Thyroid gland (tissue), 4 donors: ENCODE data around the gene LDAH.

Source experiments
- CTCF ChIP-seq, 6 experiments: fragments of 200-600 bp in 3 of 6; fragments of 450-650 bp in 3 of 6; sonication (generic) in 3 of 6; IDR thresholded peaks; one replicate each; pipeline ENCODE4 v1.5.1; 2016 to 2019; ENCODE audit warnings: antibody characterized with exemption in 6 of 6, mild to moderate bottlenecking in 2 of 6, inconsistent platforms in 1 of 6, moderate library complexity in 1 of 6
- POLR2A ChIP-seq, 2 donors: fragments of 450-650 bp; IDR thresholded peaks; one replicate each; pipeline ENCODE4 v1.6.1; 2017; ENCODE audit warnings: antibody characterized with exemption in 2 of 2, mild to moderate bottlenecking in 2 of 2, moderate library complexity in 1 of 2

DNA sequence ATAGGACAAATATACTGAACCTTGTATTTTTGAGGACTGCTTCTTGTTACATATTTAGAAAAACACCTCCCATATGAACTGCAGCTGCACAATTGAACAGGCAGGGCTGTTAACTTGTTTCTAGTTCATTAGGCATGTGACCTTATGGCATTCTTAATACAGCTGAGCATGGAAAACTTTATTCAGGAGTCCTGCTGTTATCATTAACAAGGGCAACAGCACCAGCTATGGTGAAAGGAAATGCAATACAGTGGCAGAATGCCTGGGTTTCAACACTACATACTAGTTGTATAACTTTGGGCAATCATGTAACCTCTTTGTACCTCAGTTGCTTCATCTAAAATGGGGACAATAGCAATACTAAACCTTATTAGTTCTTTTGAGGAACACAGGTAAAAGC, 84.1 kb downstream of the LDAH start:
- TF ChIP-seq CTCF (IDR thresholded peaks at IDR 0.05) (no peak), POLR2A (IDR thresholded peaks at IDR 0.05) (no peak)
